SU-DHL-6 (cell line): ENCODE data around the gene B3GALT5.

Experiments
- H2AFZ ChIP-seq: fragments of 200-600 bp; sonication (generic); 2 replicates; pipeline ENCODE4 v1.6.1; 2014; ENCODE audit warnings: low read depth, mild to moderate bottlenecking, moderate library complexity, mixed read lengths, antibody characterized with exemption, low read length; ENCODE audit not compliant: severe bottlenecking
- H3F3A ChIP-seq: fragments of 200-600 bp; shearing (Covaris generic); 2 replicates; pipeline ENCODE4 v1.6.0; 2016; ENCODE audit warnings: antibody characterized with exemption, mild to moderate bottlenecking; ENCODE audit not compliant: insufficient read depth
- H3K27ac ChIP-seq: fragments of 200-600 bp; sonication (generic); 2 replicates; pipeline ENCODE4 v1.5.1; 2016; ENCODE audit warnings: low read depth, mild to moderate bottlenecking, low read length, moderate library complexity, mixed read lengths
- H3K27me3 ChIP-seq: fragments of 200-600 bp; sonication (generic), shearing (Covaris generic); 2 replicates; pipeline ENCODE4 v1.6.0; 2014; ENCODE audit warnings: mild to moderate bottlenecking, low read length
- H3K36me3 ChIP-seq: fragments of 200-600 bp; sonication (generic); 2 replicates; pipeline ENCODE4 v1.6.1; 2014; ENCODE audit warnings: mild to moderate bottlenecking, low read length, mixed read lengths
- H3K4me2 ChIP-seq: fragments of 300-600, 200-600 bp; shearing (Covaris generic), sonication (generic); 2 replicates; pipeline ENCODE4 v1.6.0; 2014; ENCODE audit warnings: low read length, low read depth, mild to moderate bottlenecking; ENCODE audit not compliant: poor library complexity, severe bottlenecking
- H3K4me3 ChIP-seq: fragments of 200-600 bp; sonication (generic); 2 replicates; pipeline ENCODE4 v1.5.1; 2014; ENCODE audit warnings: antibody characterized with exemption, low read length, mild to moderate bottlenecking, mixed read lengths; ENCODE audit not compliant: insufficient read depth, poor library complexity, severe bottlenecking
- H3K79me2 ChIP-seq: fragments of 200-600 bp; sonication (generic); 2 replicates; pipeline ENCODE4 v1.6.1; 2014; ENCODE audit warnings: mild to moderate bottlenecking, low read length, moderate library complexity; ENCODE audit not compliant: insufficient read depth
- H3K9ac ChIP-seq: fragments of 200-600 bp; sonication (generic); 2 replicates; pipeline ENCODE4 v1.7.0; 2014; ENCODE audit warnings: mild to moderate bottlenecking, low read length
- H3K9me2 ChIP-seq: fragments of 200-600 bp; sonication (generic); replicated peaks from 2 replicates; pipeline ENCODE4 v1.6.1; 2014; ENCODE audit warnings: low read length; ENCODE audit not compliant: insufficient read depth
- H3K9me3 ChIP-seq: fragments of 200-600 bp; sonication (generic); 2 replicates; pipeline ENCODE4 v1.6.1; 2014; ENCODE audit warnings: low read length, mixed read lengths; ENCODE audit not compliant: insufficient read depth
- H4K20me1 ChIP-seq: fragments of 200-600 bp; sonication (generic); 2 replicates; pipeline ENCODE4 v1.6.1; 2014; ENCODE audit warnings: low read depth, mild to moderate bottlenecking, antibody characterized with exemption, low read length, moderate library complexity, mixed read lengths
- EZH2phosphoT487 ChIP-seq: fragments of 200-600 bp; sonication (generic), shearing (Covaris generic); conservative IDR thresholded peaks from 2 replicates; pipeline ENCODE4 v1.6.1; 2018; ENCODE audit warnings: mild to moderate bottlenecking, antibody characterized with exemption, low read length, moderate library complexity, mixed read lengths
- TF ChIP-seq, protein P1 (sequence below): fragments of 200-600 bp; sonication (generic); IDR thresholded peaks from one replicate; pipeline ENCODE4 v1.5.1; 2017; ENCODE audit warnings: antibody characterized with exemption, mild to moderate bottlenecking, low read length, moderate library complexity; ENCODE audit not compliant: insufficient read depth, poor library complexity, severe bottlenecking

The B3GALT5 gene

DNA sequence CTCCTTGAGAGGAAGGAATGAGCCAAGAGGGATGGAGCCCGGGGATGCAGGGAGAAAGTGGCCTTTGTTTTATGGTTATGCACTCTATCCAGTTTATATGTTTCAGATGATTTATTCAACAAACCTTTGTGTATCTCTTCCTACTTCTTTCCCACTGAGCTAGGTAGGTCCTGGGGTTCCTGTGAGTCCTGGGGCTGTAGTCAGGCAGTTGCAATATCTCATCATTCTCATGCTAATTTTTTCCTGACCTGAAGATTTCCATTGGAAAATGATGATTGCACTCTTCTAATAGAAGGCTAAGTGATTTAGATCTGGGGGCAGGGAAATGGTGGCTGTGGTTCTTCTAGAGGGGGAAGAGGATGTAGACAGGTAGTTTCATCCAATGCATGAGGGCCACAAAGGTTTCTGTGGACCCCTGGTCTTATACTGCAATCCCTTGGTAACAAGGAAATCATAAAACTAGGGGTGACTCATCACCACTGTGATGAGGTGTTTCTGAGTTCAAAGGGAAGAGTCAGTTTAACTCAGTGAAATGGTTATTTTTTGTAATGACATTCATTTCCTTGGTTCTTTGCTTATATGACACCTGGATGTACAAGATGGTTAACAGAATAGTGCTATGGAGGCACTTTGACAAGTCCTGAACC is 20.2 kb downstream of the B3GALT5 start:
- no peak overlapping the region for H2AFZ ChIP-seq
- H3K9ac ChIP-seq = no peak overlapping the region
- H3K27ac ChIP-seq = no peak overlapping the region
- H3K9me2 ChIP-seq = no peaks in the 10 kb centered on the region
- no peak for TF ChIP-seq EZH2phosphoT487
- TF ChIP-seq, protein P1, sequence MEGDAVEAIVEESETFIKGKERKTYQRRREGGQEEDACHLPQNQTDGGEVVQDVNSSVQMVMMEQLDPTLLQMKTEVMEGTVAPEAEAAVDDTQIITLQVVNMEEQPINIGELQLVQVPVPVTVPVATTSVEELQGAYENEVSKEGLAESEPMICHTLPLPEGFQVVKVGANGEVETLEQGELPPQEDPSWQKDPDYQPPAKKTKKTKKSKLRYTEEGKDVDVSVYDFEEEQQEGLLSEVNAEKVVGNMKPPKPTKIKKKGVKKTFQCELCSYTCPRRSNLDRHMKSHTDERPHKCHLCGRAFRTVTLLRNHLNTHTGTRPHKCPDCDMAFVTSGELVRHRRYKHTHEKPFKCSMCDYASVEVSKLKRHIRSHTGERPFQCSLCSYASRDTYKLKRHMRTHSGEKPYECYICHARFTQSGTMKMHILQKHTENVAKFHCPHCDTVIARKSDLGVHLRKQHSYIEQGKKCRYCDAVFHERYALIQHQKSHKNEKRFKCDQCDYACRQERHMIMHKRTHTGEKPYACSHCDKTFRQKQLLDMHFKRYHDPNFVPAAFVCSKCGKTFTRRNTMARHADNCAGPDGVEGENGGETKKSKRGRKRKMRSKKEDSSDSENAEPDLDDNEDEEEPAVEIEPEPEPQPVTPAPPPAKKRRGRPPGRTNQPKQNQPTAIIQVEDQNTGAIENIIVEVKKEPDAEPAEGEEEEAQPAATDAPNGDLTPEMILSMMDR = no peak
- H3K27me3 ChIP-seq = no peaks in the 10 kb centered on the region; the same call in 1 of the 2 replicates
- no peaks in the 10 kb centered on the region for H4K20me1 ChIP-seq
- H3F3A ChIP-seq = no peaks in the 10 kb centered on the region
- H3K79me2 ChIP-seq = no peaks in the 10 kb centered on the region
- H3K4me3 ChIP-seq = no peak overlapping the region
- H3K36me3 ChIP-seq = no peaks in the 10 kb centered on the region
- no peak overlapping the region for H3K4me2 ChIP-seq
- no peaks in the 10 kb centered on the region for H3K9me3 ChIP-seq

DNA sequence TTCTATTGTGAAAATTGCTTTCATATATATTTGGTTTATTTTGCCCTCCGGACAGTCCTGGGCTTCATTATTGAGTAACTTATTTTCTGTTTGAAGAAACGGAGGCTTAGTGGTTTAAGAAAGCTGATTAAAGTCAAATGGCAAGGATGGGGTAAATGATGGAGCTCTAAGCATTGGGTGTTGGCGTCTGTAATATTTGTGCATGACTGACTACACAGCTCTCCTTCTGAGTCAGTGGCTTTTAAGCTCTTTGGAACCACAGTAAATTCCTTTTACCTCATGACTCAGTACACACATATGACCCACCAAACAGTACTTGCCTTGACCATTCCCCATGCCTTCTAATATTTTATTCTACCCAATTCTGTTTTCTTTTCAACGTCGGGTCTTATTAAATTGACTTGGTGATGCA is 21.0 kb downstream of the B3GALT5 start:
- TF ChIP-seq, protein P1 = no peak
- Histone ChIP-seq H3K4me3 (no peak overlapping the region), H3K9me2 (no peaks in the 10 kb centered on the region), H4K20me1 (no peaks in the 10 kb centered on the region), H3F3A (no peaks in the 10 kb centered on the region), H3K27me3 (no peaks in the 10 kb centered on the region; the same call in 1 of the 2 replicates), H3K79me2 (no peaks in the 10 kb centered on the region), H3K27ac (no peak overlapping the region), H3K9ac (no peak overlapping the region), H3K9me3 (no peaks in the 10 kb centered on the region), H3K4me2 (no peak overlapping the region), H2AFZ (no peak overlapping the region), H3K36me3 (no peaks in the 10 kb centered on the region)

DNA sequence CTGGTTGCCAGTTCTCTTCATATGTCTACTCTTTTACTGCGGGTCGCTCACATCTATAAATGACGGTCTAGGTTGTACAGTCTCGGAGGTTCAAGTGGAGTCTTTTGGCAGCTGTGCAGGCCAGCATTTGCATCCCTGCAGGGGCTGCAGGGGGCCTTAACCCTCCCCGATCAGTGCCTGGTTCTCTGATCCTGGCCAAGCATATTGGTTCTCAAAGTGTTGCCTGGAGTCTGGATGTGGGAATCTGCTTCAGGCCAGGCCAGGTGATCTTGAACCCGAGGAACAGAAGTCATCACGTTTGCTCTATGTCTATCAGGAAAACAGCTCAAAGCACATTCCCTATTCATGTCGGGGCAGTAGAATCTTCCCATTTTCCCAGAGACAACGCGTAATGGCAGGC is 21.8 kb downstream of the B3GALT5 start:
- no peaks in the 10 kb centered on the region for H3K9me2 ChIP-seq
- H3K4me3 ChIP-seq = no peak overlapping the region
- no peak overlapping the region for H3K9ac ChIP-seq
- no peak overlapping the region for H2AFZ ChIP-seq
- TF ChIP-seq, protein P1 = no peak
- no peak for TF ChIP-seq EZH2phosphoT487
- H4K20me1 ChIP-seq = no peaks in the 10 kb centered on the region
- H3K9me3 ChIP-seq = no peaks in the 10 kb centered on the region
- no peaks in the 10 kb centered on the region for H3F3A ChIP-seq
- H3K79me2 ChIP-seq = no peaks in the 10 kb centered on the region
- H3K4me2 ChIP-seq = no peak overlapping the region
- no peaks in the 10 kb centered on the region for H3K36me3 ChIP-seq
- no peak overlapping the region for H3K27ac ChIP-seq
- H3K27me3 ChIP-seq = no peaks in the 10 kb centered on the region; the same call in 1 of the 2 replicates
